Mononuclear cell (primary cell): ENCODE measurements around the gene TRMT1. TPM values are rescaled to one million over a fixed set of nuclear protein-coding genes. Genes with fewer than 3 reads are reported as not detected.
A peak's percentile ranks its signal among the peaks of the same experiment; 100 is the strongest.
"Not testable (repeated sequence)": the region's sequence is repeated elsewhere in the genome, so short reads cannot be mapped to it uniquely, and the experiment has no call there.

Experiments
- H3K27me3 ChIP-seq: 2 replicates; pipeline ENCODE4 v1.6.0; 2011; ENCODE audit warnings: low read length, control low read depth; ENCODE audit not compliant: insufficient read depth
- H3K4me1 ChIP-seq: 2 replicates; pipeline ENCODE4 v1.5.1; 2011; ENCODE audit warnings: mild to moderate bottlenecking, low read length, control low read depth; ENCODE audit not compliant: insufficient read depth
- H3K4me3 ChIP-seq: 2 replicates; pipeline ENCODE4 v1.5.1; 2011; ENCODE audit warnings: mild to moderate bottlenecking, low read length, moderate library complexity
- H3K9me3 ChIP-seq: 2 replicates; pipeline ENCODE4 v1.5.1; 2011; ENCODE audit warnings: low read depth, mild to moderate bottlenecking, control low read depth, low read length
- total RNA-seq: library from RNA; depleted of rRNA; stranded (reverse); fragments of >200 nt; gene quantifications from one replicate; pipeline ENCODE4 v1.2.3, GENCODE V29; 2012

TRMT1 gene
- 30.7 TPM for total RNA-seq

- Histone ChIP-seq H3K9me3 (no peaks in the 10 kb centered on the region), H3K4me1 (peaks cover 46% of the 10 kb centered on the region), H3K4me3 (peak within 1 kb of the TSS; percentile 62), H3K27me3 (no peaks in the 10 kb centered on the region)
These were observed at the start of gene TRMT1 for GRCh38 chr19:13116282-13117175. TRMT1 (minus strand) TSS chr19:13116740; CDS start chr19:13116399, 341 bp downstream.

GRCh38 chr19:13166151-13166550 lies 49.6 kb upstream of the TRMT1 start:
- not testable (repeated sequence) for H3K9me3 ChIP-seq, H3K27me3 ChIP-seq, H3K4me3 ChIP-seq
- peaks cover 98% of the 10 kb centered on the region for H3K4me1 ChIP-seq

GRCh38 chr19:13165162-13165997 lies 48.8 kb upstream of the TRMT1 start:
- Histone ChIP-seq H3K4me1 (peaks cover 98% of the 10 kb centered on the region), H3K4me3 (no peak overlapping the region), H3K27me3 (no peaks in the 10 kb centered on the region), H3K9me3 (no peaks in the 10 kb centered on the region)

DNA sequence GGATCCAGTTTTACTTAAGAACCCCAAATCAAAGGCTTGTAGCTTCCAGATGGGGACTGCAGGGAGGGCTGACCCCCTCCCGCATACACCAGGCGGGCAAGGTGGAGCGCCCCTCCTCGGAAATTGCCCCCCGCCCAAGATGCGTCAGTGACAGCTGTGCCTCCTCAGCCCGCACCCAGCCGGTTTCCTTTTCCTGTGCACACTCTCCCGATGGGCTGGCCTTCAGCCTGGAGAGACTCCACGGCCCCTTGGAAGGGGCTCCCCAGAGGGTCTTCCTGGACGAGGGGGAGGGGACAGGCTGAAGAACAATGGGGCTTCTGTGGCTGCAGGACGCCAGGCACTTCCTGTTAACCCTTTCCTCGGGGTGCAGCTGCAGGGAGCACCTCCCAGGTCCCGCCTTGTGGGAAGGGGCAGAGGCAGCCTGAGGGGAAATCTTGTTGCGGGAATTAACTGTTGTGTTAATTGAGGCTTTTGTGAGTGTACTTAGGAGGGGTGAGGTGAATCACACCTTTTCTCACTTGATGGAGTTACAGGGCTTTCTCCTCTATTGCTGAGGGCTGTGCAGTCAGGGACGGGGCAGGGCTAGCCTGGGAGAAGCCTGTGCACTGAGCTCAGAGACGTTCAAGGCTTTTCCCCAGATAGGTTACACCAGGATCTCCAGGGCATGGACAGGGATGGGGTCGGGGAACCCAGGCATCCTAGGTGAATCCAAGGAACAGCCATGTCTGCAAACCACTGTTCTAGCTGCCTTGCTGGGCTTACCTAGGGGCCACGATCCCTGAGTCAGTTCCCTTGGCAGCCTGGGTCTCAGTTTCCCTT lies 48.0 kb upstream of the TRMT1 start:
- H3K27me3 ChIP-seq: no peaks in the 10 kb centered on the region
- H3K4me1 ChIP-seq: peaks cover 95% of the 10 kb centered on the region
- peak overlapping the region; percentile 14 for H3K4me3 ChIP-seq
- H3K9me3 ChIP-seq: no peaks in the 10 kb centered on the region

- Histone ChIP-seq H3K27me3 (no peaks in the 10 kb centered on the region), H3K4me3 (peak overlapping the region; percentile 50), H3K9me3 (no peaks in the 10 kb centered on the region), H3K4me1 (peaks cover 95% of the 10 kb centered on the region)
These were observed 47.2 kb upstream of the TRMT1 start for GRCh38 chr19:13163609-13164342.

GRCh38 chr19:13162724-13163608 lies 46.4 kb upstream of the TRMT1 start:
- peak overlapping the region; percentile 50 for H3K4me3 ChIP-seq
- no peaks in the 10 kb centered on the region for H3K27me3 ChIP-seq
- H3K9me3 ChIP-seq: no peaks in the 10 kb centered on the region
- H3K4me1 ChIP-seq: peaks cover 94% of the 10 kb centered on the region

GRCh38 chr19:13160557-13160956 lies 44.0 kb upstream of the TRMT1 start:
- H3K9me3 ChIP-seq: no peaks in the 10 kb centered on the region
- peaks cover 96% of the 10 kb centered on the region for H3K4me1 ChIP-seq
- H3K4me3 ChIP-seq: no peak overlapping the region
- no peaks in the 10 kb centered on the region for H3K27me3 ChIP-seq

GRCh38 chr19:13159713-13160112 lies 43.2 kb upstream of the TRMT1 start:
- Histone ChIP-seq H3K4me3 (no peak overlapping the region), H3K9me3 (no peaks in the 10 kb centered on the region), H3K4me1 (peaks cover 87% of the 10 kb centered on the region), H3K27me3 (no peaks in the 10 kb centered on the region)

GRCh38 chr19:13155472-13156359 lies 39.2 kb upstream of the TRMT1 start:
- H3K9me3 ChIP-seq: no peaks in the 10 kb centered on the region
- no peaks in the 10 kb centered on the region for H3K27me3 ChIP-seq
- H3K4me1 ChIP-seq: peaks cover 50% of the 10 kb centered on the region
- H3K4me3 ChIP-seq: peak overlapping the region; percentile 100

GRCh38 chr19:13154911-13155471 lies 38.5 kb upstream of the TRMT1 start:
- Histone ChIP-seq H3K9me3 (no peaks in the 10 kb centered on the region), H3K27me3 (no peaks in the 10 kb centered on the region), H3K4me3 (peak overlapping the region; percentile 100), H3K4me1 (peaks cover 44% of the 10 kb centered on the region)

DNA sequence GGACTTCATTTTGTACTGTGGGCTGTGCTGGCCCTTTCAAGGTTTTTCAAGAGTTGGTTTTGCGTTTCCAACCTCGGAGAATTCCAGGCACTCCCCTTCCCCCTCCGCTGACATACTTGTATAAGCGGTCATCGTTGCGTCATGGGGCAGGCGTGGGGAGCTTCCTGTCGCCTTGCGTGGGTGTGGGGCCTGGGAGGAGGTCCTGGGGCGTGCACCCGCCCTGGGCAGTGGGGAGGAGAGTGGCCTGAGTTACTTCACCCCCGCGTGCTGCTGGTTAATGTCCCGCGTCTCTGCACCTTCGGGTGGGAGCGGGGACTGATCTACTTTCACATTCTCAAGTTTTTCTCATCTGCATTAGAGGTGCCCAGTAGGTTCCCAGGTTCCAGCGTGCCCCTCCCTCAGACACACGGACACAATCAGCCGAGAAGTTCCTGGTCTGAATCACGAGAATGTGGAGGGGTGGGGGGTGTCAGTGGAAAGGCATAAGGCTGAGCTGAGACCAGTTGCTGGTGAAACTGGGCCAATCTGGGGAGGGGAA lies 37.8 kb upstream of the TRMT1 start:
- Histone ChIP-seq H3K27me3 (no peaks in the 10 kb centered on the region), H3K4me3 (peak overlapping the region; percentile 100), H3K4me1 (peaks cover 44% of the 10 kb centered on the region), H3K9me3 (no peaks in the 10 kb centered on the region)

GRCh38 chr19:13153569-13154240 lies 37.2 kb upstream of the TRMT1 start:
- Histone ChIP-seq H3K9me3 (no peaks in the 10 kb centered on the region), H3K4me3 (peak overlapping the region; percentile 100), H3K27me3 (no peaks in the 10 kb centered on the region), H3K4me1 (peaks cover 44% of the 10 kb centered on the region)
